MM.1S (cell line): ENCODE measurements around the gene PDXK.

ENCODE experiments used
- DNase-seq: peaks from one replicate; pipeline ENCODE4 v3.0.0-alpha.2; 2015
- H2AFZ ChIP-seq: fragments of 300-600 bp; sonication (generic); 2 replicates; pipeline ENCODE4 v1.6.0; 2016; ENCODE audit warnings: antibody characterized with exemption, low read length
- H3F3A ChIP-seq: fragments of 300-600 bp; sonication (generic); 2 replicates; pipeline ENCODE4 v1.6.1; 2016; ENCODE audit warnings: mild to moderate bottlenecking, antibody characterized with exemption, low read length, moderate library complexity, mixed read lengths; ENCODE audit not compliant: insufficient read depth
- H3K27ac ChIP-seq: fragments of 300-600 bp; sonication (generic); 2 replicates; pipeline ENCODE4 v1.5.1; 2016; ENCODE audit warnings: mild to moderate bottlenecking, low read length
- H3K27me3 ChIP-seq: fragments of 300-600 bp; sonication (generic); replicated peaks from 2 replicates; pipeline ENCODE4 v1.6.0; 2016; ENCODE audit warnings: low read length; ENCODE audit not compliant: insufficient read depth
- H3K36me3 ChIP-seq: fragments of 300-600 bp; sonication (generic); replicated peaks from 2 replicates; pipeline ENCODE4 v1.6.1; 2016; ENCODE audit warnings: mild to moderate bottlenecking, low read length, mixed read lengths; ENCODE audit not compliant: insufficient read depth
- H3K4me1 ChIP-seq: fragments of 300-600 bp; sonication (generic); 2 replicates; pipeline ENCODE4 v1.6.1; 2016; ENCODE audit warnings: low read length, mixed read lengths
- H3K4me2 ChIP-seq: fragments of 300-600 bp; sonication (generic); 2 replicates; pipeline ENCODE4 v1.6.0; 2016; ENCODE audit warnings: low read depth, low read length
- H3K4me3 ChIP-seq: fragments of 300-600 bp; sonication (generic); 2 replicates; pipeline ENCODE4 v1.5.1; 2016; ENCODE audit warnings: low read length, mixed read lengths
- H3K79me2 ChIP-seq: fragments of 300-600 bp; sonication (generic); 2 replicates; pipeline ENCODE4 v1.6.1; 2016; ENCODE audit warnings: mixed run types, low read length, mixed read lengths
- H3K9ac ChIP-seq: fragments of 300-600 bp; sonication (generic); 2 replicates; pipeline ENCODE4 v1.6.1; 2016; ENCODE audit warnings: low read length, mixed read lengths
- H3K9me2 ChIP-seq: fragments of 300-600 bp; sonication (generic); replicated peaks from 2 replicates; pipeline ENCODE4 v1.6.1; 2016; ENCODE audit warnings: mild to moderate bottlenecking, low read length, mixed read lengths; ENCODE audit not compliant: insufficient read depth
- H3K9me3 ChIP-seq: fragments of 300-600 bp; sonication (generic); replicated peaks from 2 replicates; pipeline ENCODE4 v1.6.1; 2016; ENCODE audit warnings: mild to moderate bottlenecking, low read length, mixed read lengths; ENCODE audit not compliant: insufficient read depth
- H4K20me1 ChIP-seq: fragments of 300-600 bp; sonication (generic); 2 replicates; pipeline ENCODE4 v1.6.1; 2016; ENCODE audit warnings: mild to moderate bottlenecking, low read length, moderate library complexity, mixed read lengths; ENCODE audit not compliant: insufficient read depth
- EZH2 ChIP-seq: fragments of 300-600 bp; sonication (generic); optimal IDR thresholded peaks from 2 replicates; pipeline ENCODE3; 2017; ENCODE audit warnings: low read depth, mild to moderate bottlenecking, antibody characterized with exemption, low read length, mixed read lengths
- TF ChIP-seq, protein P1 (sequence below): fragments of 300-600 bp; sonication (generic); IDR thresholded peaks from 2 replicates; pipeline ENCODE4 v1.5.1; 2016; ENCODE audit warnings: antibody characterized with exemption, low read length, mixed read lengths

The PDXK gene

GRCh38 chr21:43689556-43690337 lies 29.2 kb upstream of the PDXK start:
- Histone ChIP-seq H3K4me1 (no peaks in the 10 kb centered on the region), H2AFZ (no peak overlapping the region), H3K4me3 (no peak overlapping the region), H3K79me2 (no peaks in the 10 kb centered on the region), H3K27me3 (no peaks in the 10 kb centered on the region), H3F3A (no peaks in the 10 kb centered on the region), H3K4me2 (no peak overlapping the region), H3K9me2 (no peaks in the 10 kb centered on the region), H3K9ac (no peak overlapping the region), H3K36me3 (peaks cover 22% of the 10 kb centered on the region), H3K27ac (no peak overlapping the region), H4K20me1 (no peaks in the 10 kb centered on the region), H3K9me3 (no peaks in the 10 kb centered on the region)
- no peak for TF ChIP-seq EZH2
- TF ChIP-seq, protein P1, sequence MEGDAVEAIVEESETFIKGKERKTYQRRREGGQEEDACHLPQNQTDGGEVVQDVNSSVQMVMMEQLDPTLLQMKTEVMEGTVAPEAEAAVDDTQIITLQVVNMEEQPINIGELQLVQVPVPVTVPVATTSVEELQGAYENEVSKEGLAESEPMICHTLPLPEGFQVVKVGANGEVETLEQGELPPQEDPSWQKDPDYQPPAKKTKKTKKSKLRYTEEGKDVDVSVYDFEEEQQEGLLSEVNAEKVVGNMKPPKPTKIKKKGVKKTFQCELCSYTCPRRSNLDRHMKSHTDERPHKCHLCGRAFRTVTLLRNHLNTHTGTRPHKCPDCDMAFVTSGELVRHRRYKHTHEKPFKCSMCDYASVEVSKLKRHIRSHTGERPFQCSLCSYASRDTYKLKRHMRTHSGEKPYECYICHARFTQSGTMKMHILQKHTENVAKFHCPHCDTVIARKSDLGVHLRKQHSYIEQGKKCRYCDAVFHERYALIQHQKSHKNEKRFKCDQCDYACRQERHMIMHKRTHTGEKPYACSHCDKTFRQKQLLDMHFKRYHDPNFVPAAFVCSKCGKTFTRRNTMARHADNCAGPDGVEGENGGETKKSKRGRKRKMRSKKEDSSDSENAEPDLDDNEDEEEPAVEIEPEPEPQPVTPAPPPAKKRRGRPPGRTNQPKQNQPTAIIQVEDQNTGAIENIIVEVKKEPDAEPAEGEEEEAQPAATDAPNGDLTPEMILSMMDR, result no peak
- DNase-seq, result no peak

DNA sequence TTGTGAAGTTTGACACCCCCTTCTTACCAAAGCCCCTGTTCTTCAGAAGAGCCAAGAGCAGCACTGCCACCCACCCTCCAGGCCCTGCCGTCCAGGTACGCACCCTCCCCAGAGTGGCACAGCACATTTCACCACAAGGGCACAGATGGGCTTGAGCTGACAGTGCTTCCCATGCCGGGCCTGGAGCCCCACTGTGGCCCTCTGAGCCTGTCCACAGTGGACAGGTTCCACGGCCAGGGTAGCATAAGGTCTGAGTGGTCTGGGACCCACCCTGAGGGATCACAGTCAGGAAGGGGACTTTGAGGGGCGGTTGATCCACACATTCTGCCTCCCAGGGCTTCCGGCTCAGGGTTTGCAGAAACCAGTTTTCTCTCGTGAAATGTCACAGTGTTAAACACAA lies 28.6 kb upstream of the PDXK start:
- Histone ChIP-seq H2AFZ (no peak overlapping the region), H3K36me3 (peaks cover 19% of the 10 kb centered on the region), H3K4me2 (no peak overlapping the region), H3K9ac (no peak overlapping the region), H3K79me2 (no peaks in the 10 kb centered on the region), H3F3A (no peaks in the 10 kb centered on the region), H3K27ac (no peak overlapping the region), H3K27me3 (no peaks in the 10 kb centered on the region), H3K9me3 (no peaks in the 10 kb centered on the region), H4K20me1 (no peaks in the 10 kb centered on the region), H3K4me3 (no peak overlapping the region), H3K9me2 (no peaks in the 10 kb centered on the region), H3K4me1 (no peaks in the 10 kb centered on the region)
- TF ChIP-seq EZH2, result no peak
- TF ChIP-seq, protein P1, result no peak
- DNase-seq, result no peak

GRCh38 chr21:43691086-43691795 lies 27.7 kb upstream of the PDXK start:
- H4K20me1 ChIP-seq, result no peaks in the 10 kb centered on the region
- no peaks in the 10 kb centered on the region for H3K9me2 ChIP-seq
- H3K27ac ChIP-seq, result no peak overlapping the region
- no peak for DNase-seq
- H3K79me2 ChIP-seq, result no peaks in the 10 kb centered on the region
- no peak overlapping the region for H3K9ac ChIP-seq
- H3K4me1 ChIP-seq, result no peaks in the 10 kb centered on the region
- H3K9me3 ChIP-seq, result no peaks in the 10 kb centered on the region
- H2AFZ ChIP-seq, result no peak overlapping the region
- H3K27me3 ChIP-seq, result no peaks in the 10 kb centered on the region
- no peak overlapping the region for H3K4me3 ChIP-seq
- TF ChIP-seq, protein P1, result no peak
- peaks cover 14% of the 10 kb centered on the region for H3K36me3 ChIP-seq
- H3K4me2 ChIP-seq, result no peak overlapping the region
- H3F3A ChIP-seq, result no peaks in the 10 kb centered on the region
